ENCODE data around the gene NPM1. TPM values are rescaled to one million over a fixed set of nuclear protein-coding genes. Genes with fewer than 3 reads are reported as not detected.
"Not testable (repeated sequence)": the region's sequence is repeated elsewhere in the genome, so short reads cannot be mapped to it uniquely, and the experiment has no call there.

Gene NPM1
- total RNA-seq, 6 donors from 2014 or later: 289 to 646 (median 517) TPM

GRCh38 chr5:171369898-171370297 lies 17.8 kb upstream of the NPM1 start:
- 89 to 93% methylated on average over 4 of the region's 4 CpGs for WGBS, 2 donors
- Histone ChIP-seq H3K4me3 (no peak overlapping the region), H3K36me3 (no peaks in the 10 kb centered on the region), H3K27me3 (no peaks in the 10 kb centered on the region), H3K4me1 (no peaks in the 10 kb centered on the region), H3K9me3 (no peaks in the 10 kb centered on the region), H3K27ac (no peak overlapping the region)
- DNase-seq (no peak), ATAC-seq (ENCODE audit: low FRiP score in 2 of 2) (no peak)
- TF ChIP-seq CTCF (IDR thresholded peaks at IDR 0.05) (no peak), POLR2A (IDR thresholded peaks at IDR 0.05) (no peak), EP300 (IDR thresholded peaks at IDR 0.05) (no peak), POLR2AphosphoS5 (IDR thresholded peaks at IDR 0.05) (no peak)

GRCh38 chr5:171370881-171371280 lies 16.8 kb upstream of the NPM1 start:
- not testable (repeated sequence) for DNase-seq, H3K4me1 ChIP-seq
- 36 to 48% methylated on average over 10 of the region's 10 CpGs for WGBS, 2 donors

DNA sequence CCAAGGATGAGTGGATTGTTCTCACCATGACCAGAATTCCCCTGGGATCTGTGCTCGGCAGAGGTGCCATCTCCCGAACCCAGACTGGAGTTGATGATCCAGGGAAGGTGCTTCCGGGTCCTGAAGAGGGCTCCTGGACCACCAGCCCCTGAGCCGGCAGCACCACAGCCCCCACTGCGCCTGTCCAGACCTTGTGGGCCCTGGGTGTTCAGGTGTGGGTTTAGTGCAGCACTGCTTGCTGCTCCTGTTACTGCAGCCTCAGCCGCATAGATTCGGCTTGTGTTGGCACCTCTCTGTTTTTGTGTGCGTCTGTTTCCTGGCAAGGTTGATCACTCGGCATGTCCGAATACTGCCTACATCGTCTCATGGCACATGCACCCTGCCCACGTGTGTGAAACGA lies 16.3 kb upstream of the NPM1 start:
- 77 to 82% methylated on average over 7 to 11 of the region's 13 CpGs for WGBS, 2 donors
- Histone ChIP-seq H3K27ac (no peak overlapping the region), H3K4me3 (no peak overlapping the region), H3K27me3 (no peaks in the 10 kb centered on the region), H3K9me3 (no peaks in the 10 kb centered on the region), H3K36me3 (no peaks in the 10 kb centered on the region), H3K4me1 (no peaks in the 10 kb centered on the region)
- DNase-seq (no peak), ATAC-seq (ENCODE audit: low FRiP score in 2 of 2) (no peak)
- TF ChIP-seq POLR2AphosphoS5 (IDR thresholded peaks at IDR 0.05) (no peak), POLR2A (IDR thresholded peaks at IDR 0.05) (no peak), CTCF (IDR thresholded peaks at IDR 0.05) (no peak), EP300 (IDR thresholded peaks at IDR 0.05) (no peak)

More at GRCh38 chr5:171370881-171371280, 16.8 kb upstream of the NPM1 start:
- H3K4me3 ChIP-seq; H3K27me3 ChIP-seq; ATAC-seq (ENCODE audit: low FRiP score in 2 of 2); H3K9me3 ChIP-seq; H3K36me3 ChIP-seq; H3K27ac ChIP-seq: not testable (repeated sequence)

GRCh38 chr5:171379961-171380360 lies 7.7 kb upstream of the NPM1 start:
- DNase-seq: no peak
- no peaks in the 10 kb centered on the region for H3K9me3 ChIP-seq
- no peaks in the 10 kb centered on the region for H3K27me3 ChIP-seq
- TF ChIP-seq CTCF (IDR thresholded peaks at IDR 0.05) (no peak), POLR2A (IDR thresholded peaks at IDR 0.05) (no peak), POLR2AphosphoS5 (IDR thresholded peaks at IDR 0.05) (no peak), EP300 (IDR thresholded peaks at IDR 0.05) (no peak)
- H3K36me3 ChIP-seq: no peaks in the 10 kb centered on the region
- no peak for ATAC-seq (ENCODE audit: low FRiP score in 2 of 2)
- 96 to 97% methylated on average over 7 of the region's 7 CpGs for WGBS, 2 donors
- no peaks in the 10 kb centered on the region for H3K4me1 ChIP-seq
- H3K27ac ChIP-seq: no peak overlapping the region
- no peak overlapping the region for H3K4me3 ChIP-seq

DNA sequence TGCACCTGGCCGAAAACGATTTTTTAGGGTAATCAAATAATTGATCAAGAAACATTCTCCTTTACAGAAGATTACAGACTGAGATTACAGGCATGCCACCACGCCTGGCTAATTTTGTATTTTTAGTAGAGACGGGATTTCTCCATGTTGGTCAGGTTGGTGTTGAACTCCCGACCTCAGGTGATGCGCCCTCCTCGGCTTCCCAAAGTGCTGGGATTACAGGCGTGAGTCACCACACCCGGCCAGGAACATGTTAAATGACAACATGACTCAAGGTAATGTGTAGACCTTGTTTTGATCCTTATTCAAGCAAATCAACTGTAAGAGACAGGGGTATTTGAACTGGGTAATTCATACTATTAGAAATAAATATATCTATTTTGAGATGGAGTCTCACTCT lies 3.2 kb upstream of the NPM1 start:
- H3K36me3 ChIP-seq; DNase-seq; H3K27ac ChIP-seq; H3K4me3 ChIP-seq; ATAC-seq (ENCODE audit: low FRiP score in 2 of 2); H3K27me3 ChIP-seq; H3K9me3 ChIP-seq: not testable (repeated sequence)
- peaks cover 3 to 24% (median 10%) of the 10 kb centered on the region in 4 donors for H3K4me1 ChIP-seq
- WGBS, 2 donors: 92 to 96% methylated on average over 9 of the region's 9 CpGs

DNA sequence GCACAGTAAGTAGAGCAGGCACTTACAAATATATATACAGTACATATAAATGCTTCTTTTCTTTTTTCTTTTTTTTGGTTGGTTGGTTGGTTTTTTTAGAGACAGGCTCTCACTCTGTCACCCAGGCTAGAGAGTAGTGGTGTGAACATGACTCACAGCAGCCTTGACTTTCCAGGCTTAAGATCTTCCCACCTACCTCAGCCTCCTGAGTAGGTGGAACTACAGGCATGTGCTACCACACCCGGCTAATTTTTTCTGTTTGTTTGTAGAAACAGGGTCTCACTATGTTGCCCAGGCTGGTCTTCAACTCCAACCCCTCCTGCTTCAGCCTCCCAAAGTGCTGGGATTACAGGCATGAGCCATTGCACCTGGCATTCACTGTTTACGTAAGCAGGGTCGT lies 2.6 kb upstream of the NPM1 start:
- WGBS, 2 donors: 78 to 82% methylated on average over 3 of the region's 3 CpGs
- H3K4me3 ChIP-seq; H3K27ac ChIP-seq; ATAC-seq (ENCODE audit: low FRiP score in 2 of 2); H3K36me3 ChIP-seq; H3K9me3 ChIP-seq; H3K27me3 ChIP-seq; DNase-seq: not testable (repeated sequence)
- peaks cover 7 to 30% (median 14%) of the 10 kb centered on the region in 4 donors for H3K4me1 ChIP-seq
